K562 (cell line): ENCODE data around the gene BAIAP2. TPM values are rescaled to one million over a fixed set of nuclear protein-coding genes. Genes with fewer than 3 reads are reported as not detected.

ENCODE experiments used
- AFF4 ChIP-seq: sonication (generic); formaldehyde crosslinking; IDR thresholded peaks from 2 replicates; pipeline ENCODE4 v1.8.0; 2023; ENCODE audit warnings: mild to moderate bottlenecking, missing genetic modification reagents
- ATF7 ChIP-seq: fragments of 450-650 bp; IDR thresholded peaks from 2 replicates; pipeline ENCODE4 v1.7.1; 2014; ENCODE audit warnings: mild to moderate bottlenecking, moderate library complexity
- CREB3L1 ChIP-seq: fragments of 450-650 bp; IDR thresholded peaks from 2 replicates; pipeline ENCODE4 v1.6.1; 2014; ENCODE audit warnings: low read depth, mild to moderate bottlenecking, moderate library complexity, borderline replicate concordance
- HDAC6 ChIP-seq: IDR thresholded peaks from 2 replicates; pipeline ENCODE4 v1.6.1; 2012; ENCODE audit warnings: low read depth, mild to moderate bottlenecking, control low read depth, inconsistent platforms, low read length, moderate library complexity
- JUNB ChIP-seq: fragments of 450-650 bp; formaldehyde crosslinking; conservative IDR thresholded peaks from 2 replicates; pipeline ENCODE4 v1.4.0; 2020; ENCODE audit warnings: mild to moderate bottlenecking
- KLF13 ChIP-seq: fragments of 450-650 bp; IDR thresholded peaks from 2 replicates; pipeline ENCODE4 v1.6.1; 2016; ENCODE audit warnings: missing genetic modification characterization, low read depth, mild to moderate bottlenecking, missing compliant biosample characterization, moderate library complexity, borderline replicate concordance
- LARP7 ChIP-seq: fragments of 450-650 bp; IDR thresholded peaks from 2 replicates; pipeline ENCODE4 v1.6.1; 2016
- MBD1 ChIP-seq: fragments of 250-450 bp; sonication (Bioruptor Pico); IDR thresholded peaks from 2 replicates; pipeline ENCODE4 v1.8.0; 2022; ENCODE audit warnings: inconsistent platforms
- NR1H2 ChIP-seq: sonication (generic); formaldehyde crosslinking; IDR thresholded peaks from 2 replicates; pipeline ENCODE4 v1.4.0; 2020; ENCODE audit warnings: mild to moderate bottlenecking, missing genetic modification reagents
- POLR3A ChIP-seq: IDR thresholded peaks from 2 replicates; pipeline ENCODE4 v1.6.1; 2011; ENCODE audit warnings: borderline replicate concordance, mild to moderate bottlenecking, moderate library complexity; ENCODE audit not compliant: insufficient read length, insufficient read depth; ENCODE audit errors: extremely low read depth
- SMAD4 ChIP-seq: fragments of 250-450 bp; sonication (Bioruptor Pico); conservative IDR thresholded peaks from 2 replicates; pipeline ENCODE4 v1.8.0; 2021; ENCODE audit warnings: inconsistent platforms, mild to moderate bottlenecking, moderate library complexity
- SNAPC5 ChIP-seq: fragments of 250-450 bp; sonication (Bioruptor Pico); IDR thresholded peaks from 2 replicates; pipeline ENCODE4 v1.8.0; 2021; ENCODE audit warnings: moderate library complexity, mild to moderate bottlenecking, inconsistent platforms
- TAF7 ChIP-seq: fragments of 450-650 bp; IDR thresholded peaks from 2 replicates; pipeline ENCODE4 v1.6.1; 2016; ENCODE audit warnings: missing genetic modification characterization, missing compliant biosample characterization
- TOE1 ChIP-seq, 2 experiments: fragments of 450-650 bp in 1 of 2; sonication (generic) in 1 of 2; formaldehyde crosslinking in 1 of 2; IDR thresholded peaks; 2 replicates each; pipeline versions ENCODE4 v1.7.1 to v1.8.0; 2016 to 2022; ENCODE audit warnings: borderline replicate concordance in 2 of 2, mild to moderate bottlenecking in 2 of 2, antibody characterized with exemption in 1 of 2, inconsistent platforms in 1 of 2, low read depth in 1 of 2, missing genetic modification reagents in 1 of 2, moderate library complexity in 1 of 2
- ZKSCAN1 ChIP-seq: fragments of 150-350 bp; IDR thresholded peaks from 2 replicates; pipeline ENCODE4 v1.6.1; 2016; ENCODE audit warnings: low read depth, low read length
- ZNF212 ChIP-seq: fragments of 450-650 bp; formaldehyde crosslinking; IDR thresholded peaks from 2 replicates; pipeline ENCODE4 v1.4.0; 2020; ENCODE audit warnings: mild to moderate bottlenecking
- ZNF347 ChIP-seq: fragments of 450-650 bp; formaldehyde crosslinking; IDR thresholded peaks from 2 replicates; pipeline ENCODE4 v1.4.0; 2020; ENCODE audit warnings: low read depth, mild to moderate bottlenecking, moderate library complexity
- ZSCAN29 ChIP-seq: fragments of 450-650 bp; IDR thresholded peaks from 2 replicates; pipeline ENCODE4 v1.6.1; 2017
- polyA plus RNA-seq, 8 experiments: library from polyadenylated mRNA; depleted of rRNA in 4 of 8; stranded (reverse) in 5 of 8; unstranded in 3 of 8; fragments of >200 nt; fragmentation: Nextera tagmentation in 2 of 8; fragmentation: Illumina TruSeq in 1 of 8; extraction: Ambion mirVana in 2 of 8; extraction: Trizol in 1 of 8; gene quantifications; 2 replicates each; pipeline versions ENCODE4 v1.2.1 to v1.2.3, GENCODE V29; 2011 to 2014; ENCODE audit warnings: inconsistent platforms in 1 of 8, missing spikeins in 1 of 8
- total RNA-seq, 7 experiments: library from RNA; depleted of rRNA in 6 of 7; stranded (reverse); fragments of >200 nt in 6 of 7; fragmentation: Illumina TruSeq in 2 of 7; extraction: Trizol in 2 of 7; gene quantifications; 2 replicates each; pipeline versions ENCODE4 v1.2.1 to v1.2.3, GENCODE V29; 2011 to 2021; ENCODE audit warnings: low replicate concordance in 1 of 7
- TF ChIP-seq, protein P1 (sequence below): sonication (generic); formaldehyde crosslinking; IDR thresholded peaks from 2 replicates; pipeline ENCODE4 v1.8.1; 2023; ENCODE audit warnings: mild to moderate bottlenecking, missing genetic modification reagents, moderate library complexity

BAIAP2 gene
- total and polyA plus RNA-seq, 9 of the 15 experiments (the other 6 are each of a cell fraction or from before 2014, with no cell fraction given) = 2.3 to 51.6 (median 18.4) TPM

- TF ChIP-seq ZKSCAN1 (0 out of 2 replicates have a peak, but pooled peaks have one; percentile 11), KLF13 (tag) (no peak), LARP7 (no peak), ZSCAN29 (no peak), MBD1 (CRISPR knock-in tag) (no peak), TOE1 (IDR thresholded peaks at IDR 0.05; ENCODE audit: borderline replicate concordance) (no peak), TOE1 (CRISPR knock-in tag; IDR thresholded peaks at IDR 0.05; ENCODE audit: borderline replicate concordance, low read depth) (no peak), SNAPC5 (CRISPR knock-in tag) (no peak), ZNF347 (no peak), CREB3L1 (no peak), ATF7 (no peak), TAF7 (tag) (0 out of 2 replicates have a peak, but pooled peaks have one; percentile 36), SMAD4 (CRISPR knock-in tag) (peak; percentile 81), JUNB (CRISPR knock-in tag) (no peak), AFF4 (CRISPR knock-in tag) (peak; percentile 39; the same call in 1 of the 2 replicates), NR1H2 (CRISPR knock-in tag) (no peak), ZNF212 (CRISPR knock-in tag) (no peak), HDAC6 (0 out of 2 replicates have a peak, but pooled peaks have one; percentile 49), POLR3A (no peak)
- TF ChIP-seq, protein P1, sequence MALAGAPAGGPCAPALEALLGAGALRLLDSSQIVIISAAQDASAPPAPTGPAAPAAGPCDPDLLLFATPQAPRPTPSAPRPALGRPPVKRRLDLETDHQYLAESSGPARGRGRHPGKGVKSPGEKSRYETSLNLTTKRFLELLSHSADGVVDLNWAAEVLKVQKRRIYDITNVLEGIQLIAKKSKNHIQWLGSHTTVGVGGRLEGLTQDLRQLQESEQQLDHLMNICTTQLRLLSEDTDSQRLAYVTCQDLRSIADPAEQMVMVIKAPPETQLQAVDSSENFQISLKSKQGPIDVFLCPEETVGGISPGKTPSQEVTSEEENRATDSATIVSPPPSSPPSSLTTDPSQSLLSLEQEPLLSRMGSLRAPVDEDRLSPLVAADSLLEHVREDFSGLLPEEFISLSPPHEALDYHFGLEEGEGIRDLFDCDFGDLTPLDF (CRISPR knock-in tag) = no peak
Measured at GRCh38 chr17:81034779-81035520, at the start of gene BAIAP2 (continued).
